SJCRH30 (cell line): ENCODE measurements around the gene C1R. TPM values are rescaled to one million over a fixed set of nuclear protein-coding genes. Genes with fewer than 3 reads are reported as not detected.

Source experiments
- DNase-seq, 2 experiments: peaks; one replicate each; pipeline ENCODE4 v3.0.0-alpha.2; 2015 to 2020
- H3K27ac ChIP-seq: fragments of 250-450 bp; sonication (Bioruptor Pico); 2 replicates; pipeline ENCODE4 v1.5.1; 2020; ENCODE audit warnings: mild to moderate bottlenecking, moderate library complexity
- H3K27me3 ChIP-seq: fragments of 250-450 bp; sonication (Bioruptor Pico); 2 replicates; pipeline ENCODE4 v1.5.1; 2020; ENCODE audit warnings: mild to moderate bottlenecking, moderate library complexity
- H3K36me3 ChIP-seq: fragments of 250-450 bp; sonication (Bioruptor Pico); 2 replicates; pipeline ENCODE4 v1.5.1; 2020; ENCODE audit warnings: mild to moderate bottlenecking, moderate library complexity
- H3K4me1 ChIP-seq: fragments of 250-450 bp; sonication (Bioruptor Pico); 2 replicates; pipeline ENCODE4 v1.5.1; 2020; ENCODE audit warnings: mild to moderate bottlenecking, moderate library complexity
- H3K4me3 ChIP-seq: fragments of 250-450 bp; sonication (Bioruptor Pico); 2 replicates; pipeline ENCODE4 v1.5.1; 2020; ENCODE audit warnings: mild to moderate bottlenecking, moderate library complexity
- H3K9me3 ChIP-seq: fragments of 250-450 bp; sonication (Bioruptor Pico); replicated peaks from 2 replicates; pipeline ENCODE4 v1.5.1; 2020; ENCODE audit warnings: mild to moderate bottlenecking, moderate library complexity
- total RNA-seq: library from RNA; depleted of rRNA; stranded (reverse); fragments of >200 nt; shearing (Covaris generic); gene quantifications from 2 replicates; pipeline ENCODE4 v1.2.3, GENCODE V29; 2014; rRNA removed

Gene C1R
- total RNA-seq, 1 experiment from 2014 or later, result 3.4 TPM

- no peaks in the 10 kb centered on the region for H3K9me3 ChIP-seq
Observed at GRCh38 chr12:7032990-7033389, 59.3 kb downstream of the C1R start.

GRCh38 chr12:7031306-7031705 lies 60.9 kb downstream of the C1R start:
- Histone ChIP-seq H3K4me3 (no peak overlapping the region), H3K27me3 (no peaks in the 10 kb centered on the region), H3K36me3 (no peaks in the 10 kb centered on the region), H3K27ac (no peak overlapping the region), H3K9me3 (no peaks in the 10 kb centered on the region), H3K4me1 (no peaks in the 10 kb centered on the region)
- DNase-seq, result no peak

More at GRCh38 chr12:7032990-7033389, 59.3 kb downstream of the C1R start:
- H3K36me3 ChIP-seq, result no peaks in the 10 kb centered on the region
- no peaks in the 10 kb centered on the region for H3K27me3 ChIP-seq
- H3K27ac ChIP-seq, result no peak overlapping the region
- no peaks in the 10 kb centered on the region for H3K4me1 ChIP-seq
- no peak for DNase-seq
- H3K4me3 ChIP-seq, result no peak overlapping the region

Other genes starting within 250 kb of the C1R start
- gene CDCA3, start 241.2 kb downstream of the C1R start, total RNA-seq, result 96.8 and 104 TPM in 2 replicates
- gene USP5, start 240.3 kb downstream of the C1R start, total RNA-seq, result 76.7 and 78.0 TPM in 2 replicates
- 1,296 and 1,386 TPM in 2 replicates for gene TPI1, start 224.9 kb downstream of the C1R start, total RNA-seq
- 2.6 and 3.7 TPM in 2 replicates for gene SPSB2, start 219.1 kb downstream of the C1R start, total RNA-seq
- 3.6 and 3.8 TPM in 2 replicates for gene LRRC23, start 187.6 kb downstream of the C1R start, total RNA-seq
- 1.8 and 2.1 TPM in 2 replicates for gene ENO2, start 177.9 kb downstream of the C1R start, total RNA-seq
- 13.2 and 14.2 TPM in 2 replicates for gene ATN1, start 164.5 kb downstream of the C1R start, total RNA-seq
- gene RNU7-1, start 148.6 kb downstream of the C1R start, total RNA-seq, result not detected in 2 replicates
- 193 and 245 TPM in 2 replicates for gene C12orf57, start 148.4 kb downstream of the C1R start, total RNA-seq
- 0.18 and 0.38 TPM in 2 replicates for gene PTPN6, start 141.1 kb downstream of the C1R start, total RNA-seq
- gene PHB2, start 121.8 kb downstream of the C1R start, total RNA-seq, result 310 and 322 TPM in 2 replicates
- 54.9 and 57.7 TPM in 2 replicates for gene EMG1, start 121.5 kb downstream of the C1R start, total RNA-seq
- 19.6 and 19.9 TPM in 2 replicates for gene LPCAT3, start 74.0 kb downstream of the C1R start, total RNA-seq
- gene C1S, start 31.7 kb downstream of the C1R start, total RNA-seq, result 0.61 TPM in 1 of 2 replicates, not detected in the other
- 4.0 and 4.7 TPM in 2 replicates for gene C1RL, start 16.8 kb upstream of the C1R start, total RNA-seq
- not detected in 2 replicates for gene RBP5, start 36.4 kb upstream of the C1R start, total RNA-seq
- gene CLSTN3, start 37.9 kb upstream of the C1R start, total RNA-seq, result 6.5 and 6.9 TPM in 2 replicates
- 27.4 and 29.7 TPM in 2 replicates for gene PEX5, start 97.2 kb upstream of the C1R start, total RNA-seq
- gene ACSM4, start 211.6 kb upstream of the C1R start, total RNA-seq, result not detected in 2 replicates